ENCODE data around the gene GOLGA8S.
"Not testable (repeated sequence)": the region's sequence is repeated elsewhere in the genome, so short reads cannot be mapped to it uniquely, and the experiment has no call there.

GOLGA8S gene

GRCh38 chr15:23384371-23384770 lies 29.8 kb downstream of the GOLGA8S start:
- H3K4me3 ChIP-seq (ENCODE audit: low read depth, low read length) = no peak overlapping the region
- TF ChIP-seq CTCF (IDR thresholded peaks at IDR 0.05; ENCODE audit: low read depth, low read length) = no peak

- no peak for TF ChIP-seq CTCF (IDR thresholded peaks at IDR 0.05; ENCODE audit: low read depth, low read length)
- no peak overlapping the region for H3K4me3 ChIP-seq (ENCODE audit: low read depth, low read length)
Measured at GRCh38 chr15:23385886-23386430, 31.4 kb downstream of the GOLGA8S start.

- TF ChIP-seq CTCF (IDR thresholded peaks at IDR 0.05; ENCODE audit: low read depth, low read length) = no peak
- H3K4me3 ChIP-seq (ENCODE audit: low read depth, low read length) = no peak overlapping the region
Measured at GRCh38 chr15:23387621-23388190, 33.2 kb downstream of the GOLGA8S start.

GRCh38 chr15:23395030-23395692 lies 40.6 kb downstream of the GOLGA8S start:
- no peak overlapping the region for H3K4me3 ChIP-seq (ENCODE audit: low read depth, low read length)
- TF ChIP-seq CTCF (IDR thresholded peaks at IDR 0.05; ENCODE audit: low read depth, low read length) = no peak

GRCh38 chr15:23395832-23396231 lies 41.3 kb downstream of the GOLGA8S start:
- no peak for TF ChIP-seq CTCF (IDR thresholded peaks at IDR 0.05; ENCODE audit: low read depth, low read length)

GRCh38 chr15:23397779-23398178 lies 43.2 kb downstream of the GOLGA8S start:
- TF ChIP-seq CTCF (IDR thresholded peaks at IDR 0.05; ENCODE audit: low read depth, low read length) = no peak
- no peak overlapping the region for H3K4me3 ChIP-seq (ENCODE audit: low read depth, low read length)

More at GRCh38 chr15:23395832-23396231, 41.3 kb downstream of the GOLGA8S start:
- H3K4me3 ChIP-seq (ENCODE audit: low read depth, low read length) = no peak overlapping the region

GRCh38 chr15:23398357-23398756 lies 43.8 kb downstream of the GOLGA8S start:
- H3K4me3 ChIP-seq (ENCODE audit: low read depth, low read length) = not testable (repeated sequence)

GRCh38 chr15:23399207-23399606 lies 44.7 kb downstream of the GOLGA8S start:
- not testable (repeated sequence) for H3K4me3 ChIP-seq (ENCODE audit: low read depth, low read length)

All from WI38 (cell line).